ENCODE results near the gene TMEM35B.
"Not testable (repeated sequence)": the region's sequence is repeated elsewhere in the genome, so short reads cannot be mapped to it uniquely, and the experiment has no call there.

Gene TMEM35B

DNA sequence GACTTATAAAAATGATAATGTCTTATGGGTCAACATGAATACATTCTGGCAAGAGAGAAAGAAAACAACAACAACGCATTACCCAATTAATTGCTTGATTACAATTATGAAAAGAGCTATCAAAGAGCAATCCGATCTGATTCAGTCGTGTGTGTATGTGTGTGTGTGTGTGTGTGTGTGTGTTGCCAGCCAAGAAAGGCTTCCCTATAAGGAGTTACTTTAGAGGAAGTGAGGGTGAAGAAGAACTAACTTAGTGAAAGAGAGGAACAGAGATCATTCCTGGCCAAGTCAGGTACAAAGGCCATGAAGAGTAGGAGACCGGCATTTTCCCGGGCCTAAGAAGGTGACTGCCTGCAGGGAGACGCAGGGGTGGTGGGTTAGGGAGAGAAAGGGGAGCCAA, 9.4 kb downstream of the TMEM35B start:
- DNase-seq, result no peak

DNA sequence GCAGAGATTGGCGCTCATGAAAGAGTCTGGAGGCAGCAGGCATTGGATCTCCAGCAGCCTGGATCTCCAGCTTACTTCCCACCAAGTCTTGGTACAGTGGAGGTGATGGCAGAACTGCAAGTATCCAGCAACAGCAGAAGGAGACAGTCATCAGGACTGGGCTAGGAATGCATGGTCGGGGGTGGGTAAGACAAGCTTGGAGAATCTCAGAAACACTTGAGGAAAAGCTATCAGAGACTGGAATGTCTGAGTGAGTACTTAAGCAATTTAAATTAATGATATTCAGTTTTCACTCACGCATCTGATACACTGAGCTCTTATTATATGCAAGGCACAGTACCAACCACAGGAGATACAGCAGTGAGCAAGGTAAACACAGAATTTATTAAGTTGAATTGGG, 9.8 kb downstream of the TMEM35B start:
- no peak for DNase-seq

DNA sequence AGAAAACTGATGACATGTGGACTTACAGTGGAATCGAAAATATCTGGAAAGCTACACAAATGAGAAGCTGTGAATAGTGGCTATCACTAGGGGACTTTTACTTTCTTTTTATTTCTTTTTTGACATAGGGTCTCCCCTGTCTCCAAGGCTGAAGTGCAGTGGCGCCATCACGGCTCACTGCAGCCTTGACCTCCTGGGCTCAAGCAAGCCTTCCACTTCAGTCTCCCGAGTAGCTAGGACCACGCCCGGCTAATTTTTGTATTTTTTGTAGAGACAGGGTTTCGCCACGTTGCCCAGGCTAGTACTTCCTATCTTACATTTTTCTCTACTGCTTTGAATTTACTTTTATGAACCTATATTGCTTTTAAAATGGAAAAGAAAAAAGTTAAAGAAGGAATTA, 10.5 kb downstream of the TMEM35B start:
- no peak for DNase-seq

DNA sequence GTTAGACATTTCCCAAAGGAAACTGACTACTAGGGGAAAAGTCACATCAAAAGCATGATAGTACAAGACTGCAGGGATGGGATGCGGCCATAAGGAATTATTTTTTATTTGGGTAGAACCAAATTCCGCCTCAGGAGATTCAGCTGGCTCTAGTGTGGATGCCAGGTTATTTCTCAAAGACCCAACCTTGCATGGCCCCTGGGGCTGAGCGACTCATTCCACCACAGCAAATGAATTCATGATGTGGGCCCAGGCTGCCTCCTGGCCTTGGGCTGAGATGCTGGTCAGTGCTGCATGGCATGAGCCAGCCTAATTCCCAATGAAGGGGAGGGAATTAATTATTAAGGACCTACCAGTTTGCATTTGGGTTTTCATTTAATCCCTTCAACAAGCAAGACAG, 11.8 kb downstream of the TMEM35B start:
- DNase-seq, result no peak

DNA sequence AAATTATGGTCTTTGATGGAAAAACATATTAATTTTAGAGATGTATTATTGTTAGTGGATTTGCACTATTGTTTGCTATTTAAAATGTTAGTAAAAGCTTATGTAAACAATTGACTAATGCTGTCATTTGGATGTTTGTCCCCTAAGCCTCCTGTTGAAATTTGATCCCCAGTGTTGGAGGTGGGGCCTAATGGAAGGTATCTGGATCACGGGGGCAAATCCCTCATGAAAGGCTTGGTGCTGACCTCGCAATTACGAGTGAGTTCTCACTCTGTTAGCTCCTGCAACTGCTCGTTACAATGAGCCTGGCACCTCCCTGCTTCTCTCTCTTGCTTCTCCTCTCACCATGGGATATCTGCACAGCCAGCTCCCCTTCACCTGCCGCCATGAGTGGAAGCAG, 14.3 kb downstream of the TMEM35B start:
- DNase-seq, result no peak

DNA sequence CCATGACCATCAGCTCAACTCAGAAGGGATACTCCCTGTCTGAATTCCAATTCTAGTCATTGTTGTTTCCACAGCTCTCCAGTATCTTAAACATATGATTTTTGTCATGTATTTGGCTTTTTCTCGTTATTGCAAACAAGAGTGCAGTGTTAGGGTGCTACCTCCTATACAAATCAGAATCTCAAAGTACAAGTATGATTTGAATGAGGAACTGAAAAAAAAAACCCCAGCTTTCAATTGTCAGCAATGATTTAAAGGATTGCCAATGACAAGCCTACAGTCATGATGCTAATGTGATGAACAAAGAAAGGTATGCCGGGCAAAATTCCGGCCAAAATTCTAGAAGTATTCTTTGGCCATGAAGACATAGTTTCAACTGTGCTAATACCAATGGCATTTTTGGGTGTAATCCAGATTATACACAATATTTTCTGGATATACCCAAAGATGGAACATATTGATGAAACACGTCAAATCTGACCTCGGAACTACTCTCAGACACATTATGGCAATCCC, 14.9 kb downstream of the TMEM35B start:
- DNase-seq, result no peak

DNA sequence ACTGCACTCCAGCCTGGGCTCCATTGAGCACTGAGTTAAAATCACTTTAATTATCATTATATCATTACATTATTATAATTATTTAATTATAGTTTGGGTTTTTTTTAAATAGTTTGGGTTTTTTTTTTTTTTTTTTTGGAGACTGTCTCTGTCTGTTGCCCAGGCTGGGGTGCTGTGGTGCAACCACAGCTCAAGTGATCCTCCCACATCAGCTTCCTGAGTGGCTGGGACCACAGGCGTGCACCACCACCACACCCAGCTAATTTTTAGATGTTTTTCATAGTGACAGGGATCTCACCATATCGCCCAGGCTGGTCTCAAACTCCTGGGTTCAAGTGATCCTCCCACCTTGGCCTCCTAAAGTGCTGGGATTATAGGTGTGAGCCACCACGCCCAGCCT, 16.9 kb downstream of the TMEM35B start:
- DNase-seq, result not testable (repeated sequence)

DNA sequence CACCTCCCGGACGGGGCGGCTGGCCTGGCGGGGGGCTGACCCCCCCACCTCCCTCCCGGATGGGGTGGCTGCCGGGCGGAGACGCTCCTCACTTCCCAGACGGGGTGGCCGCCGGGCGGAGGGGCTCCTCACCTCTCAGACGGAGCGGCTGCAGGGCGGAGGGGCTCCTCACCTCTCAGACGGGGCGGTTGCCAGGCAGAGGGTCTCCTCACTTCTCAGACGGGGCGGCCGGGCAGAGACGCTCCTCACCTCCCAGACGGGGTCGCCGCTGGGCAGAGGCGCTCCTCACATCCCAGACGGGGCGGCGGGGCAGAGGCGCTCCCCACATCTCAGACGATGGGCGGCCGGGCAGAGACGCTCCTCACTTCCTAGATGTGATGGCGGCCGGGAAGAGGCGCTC, 17.5 kb downstream of the TMEM35B start:
- not testable (repeated sequence) for DNase-seq

DNA sequence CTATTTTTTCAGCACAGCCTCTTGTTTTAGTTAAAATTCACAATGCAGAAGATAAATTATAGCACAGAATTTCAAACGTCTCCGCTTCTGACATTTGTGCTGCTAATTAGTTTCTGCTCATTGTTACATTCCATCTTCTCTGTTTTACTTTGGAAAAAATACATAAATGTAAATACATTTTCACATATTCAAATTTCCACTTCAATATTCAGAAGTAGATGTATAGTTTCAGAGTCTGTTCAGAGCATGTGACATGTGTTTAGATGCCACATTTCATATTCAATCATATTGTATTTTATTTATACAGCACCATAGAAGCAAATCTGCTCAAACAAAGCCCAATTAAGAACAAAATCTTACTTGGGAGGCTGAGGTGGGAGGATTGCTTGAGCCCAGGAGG, 19.6 kb downstream of the TMEM35B start:
- no peak for DNase-seq

DNA sequence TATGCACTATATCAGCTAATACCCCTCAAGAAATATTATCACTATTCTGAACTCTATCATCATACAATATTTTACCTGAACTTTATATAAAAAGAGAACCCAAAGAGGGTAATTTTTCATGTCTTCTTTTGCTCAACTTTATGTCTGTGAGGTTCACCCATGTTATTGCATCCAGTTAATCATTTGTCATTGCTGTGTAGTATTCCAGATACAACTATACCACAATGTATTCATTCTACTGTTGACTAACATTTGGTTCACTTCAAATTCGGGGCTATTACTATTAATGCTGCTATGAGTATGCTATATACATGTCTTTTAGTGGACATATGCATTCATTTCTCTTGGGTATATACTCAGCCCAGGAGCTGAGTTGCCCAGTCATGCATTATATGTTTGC, 34.7 kb downstream of the TMEM35B start:
- no peak for DNase-seq

DNA sequence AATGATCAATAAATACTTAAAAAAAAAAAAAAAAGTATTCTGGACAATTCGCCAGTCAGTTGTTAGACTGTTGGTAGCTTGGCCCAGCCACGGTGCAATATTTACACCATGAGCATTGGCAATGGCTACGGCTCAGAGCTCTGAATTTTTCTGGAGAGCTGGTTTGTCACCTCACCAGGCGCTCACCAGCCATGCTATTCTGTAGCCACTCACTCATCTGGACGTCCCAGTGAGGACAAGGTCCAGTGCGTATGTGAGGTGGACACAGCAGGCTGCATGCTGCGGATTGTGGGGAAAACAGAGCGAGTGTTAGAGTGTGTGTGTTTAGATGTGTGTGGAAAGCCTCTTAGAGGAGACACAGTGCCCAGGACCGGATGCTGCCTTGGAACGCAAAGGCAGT, 36.4 kb downstream of the TMEM35B start:
- DNase-seq, result not testable (repeated sequence)

DNA sequence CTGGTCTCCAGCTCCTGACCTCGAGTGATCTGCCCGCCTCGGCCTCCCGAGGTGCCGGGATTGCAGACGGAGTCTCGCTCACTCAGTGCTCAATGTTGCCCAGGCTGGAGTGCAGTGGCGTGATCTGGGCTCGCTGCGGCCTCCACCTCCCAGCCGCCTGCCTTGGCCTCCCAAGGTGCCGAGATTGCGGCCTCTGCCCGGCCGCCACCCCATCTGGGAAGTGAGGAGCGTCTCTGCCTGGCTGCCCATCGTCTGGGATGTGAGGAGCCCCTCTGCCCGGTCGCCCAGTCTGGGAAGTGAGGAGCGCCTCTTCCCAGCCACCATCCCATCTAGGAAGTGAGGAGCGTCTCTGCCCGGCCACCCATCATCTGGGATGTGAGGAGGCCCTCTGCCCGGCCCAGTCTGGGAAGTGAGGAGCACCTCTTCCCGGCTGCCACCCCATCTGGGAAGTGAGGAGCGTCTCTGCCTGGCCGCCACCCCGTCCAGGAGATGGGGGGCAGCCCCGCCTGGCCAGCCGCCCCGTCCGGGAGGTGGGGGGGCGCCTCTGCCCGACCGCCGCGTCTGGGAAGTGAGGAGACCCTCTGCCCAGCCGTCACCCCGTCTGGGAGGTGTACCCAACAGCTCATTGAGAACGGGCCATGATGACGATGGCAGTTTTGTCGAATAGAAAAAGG, 37.4 kb downstream of the TMEM35B start:
- not testable (repeated sequence) for DNase-seq

DNA sequence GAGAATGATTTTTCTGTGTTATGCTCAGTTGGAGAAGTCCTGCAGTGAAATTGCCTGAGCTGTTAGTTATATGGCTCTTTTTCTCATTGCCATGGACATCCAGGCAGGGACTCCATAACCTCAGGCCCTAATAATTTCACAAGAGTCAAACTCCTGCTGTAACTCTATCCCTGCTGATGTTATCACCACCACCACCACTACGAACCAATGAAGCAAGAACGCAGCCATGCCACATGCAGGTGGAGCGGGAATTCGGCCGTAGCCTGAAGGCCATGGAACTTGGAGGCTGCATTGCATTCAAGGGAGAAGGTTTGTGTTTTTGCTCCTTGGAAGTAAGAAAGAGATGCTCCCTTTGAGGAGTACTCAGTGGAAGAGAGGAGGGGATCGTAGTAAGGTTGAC, 38.9 kb downstream of the TMEM35B start:
- DNase-seq, result no peak

DNA sequence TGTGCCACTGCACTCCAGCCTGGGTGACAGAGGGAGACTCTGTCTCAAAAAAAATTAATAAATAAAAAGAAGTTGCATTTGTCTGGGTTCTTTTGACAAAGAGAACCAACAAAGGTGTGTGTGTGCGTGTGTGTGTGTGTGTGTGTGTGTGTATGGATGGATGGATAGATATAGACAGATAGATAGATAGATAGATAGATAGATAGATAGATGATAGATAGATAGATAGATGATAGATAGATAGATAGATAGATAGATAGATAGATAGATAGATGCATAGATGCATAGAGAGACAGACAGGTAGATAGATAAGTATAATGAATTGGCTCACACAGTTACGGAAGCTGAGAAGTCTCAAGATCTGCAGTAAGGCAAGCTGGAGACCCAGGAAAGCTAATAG, 43.3 kb downstream of the TMEM35B start:
- not testable (repeated sequence) for DNase-seq

All from NCI-H2029 (cell line).